ENCODE data around the gene HECA.
"Not testable (repeated sequence)": the region's sequence is repeated elsewhere in the genome, so short reads cannot be mapped to it uniquely, and the experiment has no call there.

HECA gene, protein sequence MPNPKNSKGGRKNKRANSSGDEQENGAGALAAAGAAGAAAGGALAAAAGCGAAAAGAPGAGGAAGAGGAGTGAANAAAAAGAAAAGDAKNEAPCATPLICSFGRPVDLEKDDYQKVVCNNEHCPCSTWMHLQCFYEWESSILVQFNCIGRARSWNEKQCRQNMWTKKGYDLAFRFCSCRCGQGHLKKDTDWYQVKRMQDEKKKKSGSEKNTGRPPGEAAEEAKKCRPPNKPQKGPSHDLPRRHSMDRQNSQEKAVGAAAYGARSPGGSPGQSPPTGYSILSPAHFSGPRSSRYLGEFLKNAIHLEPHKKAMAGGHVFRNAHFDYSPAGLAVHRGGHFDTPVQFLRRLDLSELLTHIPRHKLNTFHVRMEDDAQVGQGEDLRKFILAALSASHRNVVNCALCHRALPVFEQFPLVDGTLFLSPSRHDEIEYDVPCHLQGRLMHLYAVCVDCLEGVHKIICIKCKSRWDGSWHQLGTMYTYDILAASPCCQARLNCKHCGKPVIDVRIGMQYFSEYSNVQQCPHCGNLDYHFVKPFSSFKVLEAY

DNA sequence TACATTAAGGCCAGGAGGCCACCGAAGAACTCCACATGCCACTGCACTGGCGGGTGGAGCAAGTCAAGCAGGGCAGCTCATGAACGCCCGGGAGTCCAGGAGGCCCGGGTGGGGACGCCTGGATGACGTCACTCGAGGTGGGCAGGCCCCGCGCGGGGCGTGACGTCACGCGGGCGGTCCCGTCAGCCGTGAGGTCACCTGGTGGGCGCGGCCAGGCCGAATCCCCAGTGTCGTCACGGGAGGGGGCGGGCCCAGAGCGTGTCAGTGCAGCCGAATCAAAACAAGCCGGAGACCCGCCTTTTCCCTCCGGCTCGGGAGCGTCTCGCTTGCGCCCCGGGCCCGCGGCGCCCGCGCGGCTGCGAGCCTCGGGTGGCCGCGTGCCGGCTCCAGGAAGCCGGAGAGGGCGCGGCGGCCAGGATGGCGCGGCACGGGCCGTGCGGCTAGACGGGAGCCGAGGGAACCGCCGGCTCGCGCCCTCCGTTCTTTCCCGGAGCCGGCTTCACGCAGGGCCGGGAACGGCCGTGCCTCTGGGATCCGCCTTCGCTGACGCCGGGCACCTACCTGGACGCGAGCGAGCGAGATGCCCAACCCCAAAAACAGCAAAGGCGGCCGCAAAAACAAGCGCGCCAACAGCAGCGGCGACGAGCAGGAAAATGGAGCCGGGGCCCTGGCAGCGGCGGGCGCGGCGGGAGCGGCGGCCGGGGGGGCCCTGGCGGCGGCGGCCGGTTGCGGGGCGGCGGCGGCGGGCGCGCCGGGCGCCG lies at the start of gene HECA:
Gene HECA (plus strand): TSS at position 264 of the 761 bp plus-strand sequence. CDS start 317 bp downstream, at position 581.
- peak; percentile 83 for DNase-seq

- DNase-seq: no peak
Observed at GRCh38 chr6:139091826-139092225, 43.1 kb upstream of the HECA start.

- DNase-seq: no peak
Observed at GRCh38 chr6:139099984-139100383, 34.9 kb upstream of the HECA start.

- no peak for DNase-seq
Observed at GRCh38 chr6:139107051-139107450, 27.8 kb upstream of the HECA start.

DNA sequence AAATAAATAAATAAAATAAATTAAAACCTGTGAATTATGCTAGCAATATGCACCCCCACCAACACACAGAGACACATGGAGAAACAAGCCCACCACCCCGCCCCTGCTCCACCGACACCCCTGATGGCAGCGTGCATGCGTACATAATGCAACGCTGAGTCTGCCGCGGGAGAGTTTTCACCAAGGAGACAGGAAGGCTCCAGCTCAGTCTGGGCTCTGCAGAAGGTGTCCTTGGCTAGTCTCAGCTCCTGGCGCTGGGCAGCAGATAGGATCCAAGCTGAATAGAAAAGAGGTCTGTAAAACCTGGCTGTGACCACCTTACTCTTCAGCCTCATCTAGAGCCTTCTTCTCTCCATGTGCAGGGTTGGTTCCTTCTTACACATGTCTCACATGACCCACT lies 26.5 kb upstream of the HECA start:
- no peak for DNase-seq

GRCh38 chr6:139109558-139109957 lies 25.3 kb upstream of the HECA start:
- DNase-seq: no peak

DNA sequence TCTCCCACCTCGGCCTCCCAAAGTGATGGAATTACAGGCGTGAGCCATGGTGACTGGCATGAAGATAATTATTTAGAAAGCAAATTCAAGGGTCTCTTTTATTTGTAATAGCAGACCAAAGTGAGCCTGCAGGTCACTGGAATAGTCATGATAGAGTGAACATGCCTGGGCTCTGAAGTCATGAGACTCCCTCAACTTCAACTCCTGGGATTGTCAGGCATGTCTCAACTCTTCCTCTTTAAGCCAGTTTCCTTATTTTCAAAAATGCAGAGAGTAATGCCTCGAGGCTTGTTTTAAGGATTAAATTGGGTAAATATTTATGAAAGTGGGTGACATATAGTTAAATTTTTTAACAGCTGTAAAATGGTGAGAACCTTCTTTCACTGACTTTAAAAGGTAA lies 22.7 kb upstream of the HECA start:
- no peak for DNase-seq

DNA sequence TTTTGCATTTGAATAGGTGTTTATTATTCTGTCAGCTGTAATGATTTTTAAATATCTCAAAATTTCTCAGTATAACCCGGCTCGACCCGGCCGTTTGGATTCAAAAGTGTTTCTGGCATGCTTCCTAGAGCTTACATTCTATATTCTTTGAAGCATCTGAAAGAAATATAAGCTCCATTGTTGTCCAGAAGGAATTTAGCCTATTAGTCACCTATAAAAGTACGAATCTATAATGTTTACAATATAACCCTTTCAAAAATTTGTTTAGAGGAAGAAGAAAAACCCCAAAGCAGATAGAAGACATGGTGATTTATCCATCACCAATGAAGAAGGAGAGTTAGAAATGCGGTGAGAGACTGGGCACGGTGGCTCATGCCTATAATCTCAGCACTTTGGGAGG lies 22.3 kb upstream of the HECA start:
- DNase-seq: no peak

DNA sequence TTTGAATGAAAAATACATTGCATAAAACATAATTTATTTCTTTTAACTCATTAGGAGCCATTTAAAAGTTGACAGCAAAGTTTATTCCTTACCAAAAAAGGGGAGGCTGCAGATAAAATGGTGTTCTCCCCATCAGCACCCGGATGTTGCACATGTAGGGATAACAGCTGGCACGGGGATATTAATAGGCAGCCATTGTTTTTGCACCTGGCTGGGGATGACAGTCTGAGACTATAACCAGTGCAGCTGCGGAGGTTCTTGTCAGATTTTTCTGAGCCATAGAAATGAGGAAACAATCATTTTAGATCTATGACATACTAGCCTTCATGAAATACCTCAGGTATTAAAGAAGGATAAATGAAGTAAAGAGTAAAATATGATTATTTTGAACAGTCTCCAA lies 20.1 kb upstream of the HECA start:
- no peak for DNase-seq

DNA sequence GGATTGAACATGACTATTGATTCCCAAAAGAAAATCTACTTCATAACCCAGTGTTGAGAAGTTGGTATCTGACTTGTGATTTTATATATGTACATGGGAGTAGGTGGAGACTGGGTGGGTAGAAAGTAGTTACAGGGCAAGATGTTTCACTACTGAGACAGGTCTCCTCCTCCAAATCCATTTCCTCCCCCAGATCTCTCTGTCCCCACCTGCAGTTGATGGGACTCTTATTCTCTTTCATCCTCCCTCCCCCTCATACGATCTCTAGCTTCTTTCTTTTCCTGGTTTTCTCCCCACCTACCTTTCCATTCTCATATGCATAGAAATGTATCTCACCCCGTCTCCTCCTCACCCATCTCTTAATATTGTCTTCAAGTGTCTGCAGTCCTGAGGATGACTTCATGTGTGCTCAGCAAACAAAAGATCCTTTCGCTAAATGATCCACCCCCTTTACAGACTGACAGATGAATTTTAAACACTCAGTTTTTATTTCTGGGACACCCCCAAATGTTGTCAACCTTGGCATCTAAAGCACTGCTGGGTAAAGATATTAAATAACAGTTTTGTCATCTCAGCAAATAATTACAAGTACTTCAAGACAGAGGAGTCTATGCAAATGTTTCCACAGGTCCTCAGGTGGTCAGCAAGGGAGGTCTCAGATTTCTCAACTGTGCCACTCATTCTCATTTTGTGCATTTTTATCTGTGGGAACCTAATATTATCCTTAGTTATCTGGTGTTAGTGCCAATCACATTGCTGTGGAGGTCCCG lies 18.7 kb upstream of the HECA start:
- no peak for DNase-seq

GRCh38 chr6:139117734-139118133 lies 17.1 kb upstream of the HECA start:
- DNase-seq: no peak

DNA sequence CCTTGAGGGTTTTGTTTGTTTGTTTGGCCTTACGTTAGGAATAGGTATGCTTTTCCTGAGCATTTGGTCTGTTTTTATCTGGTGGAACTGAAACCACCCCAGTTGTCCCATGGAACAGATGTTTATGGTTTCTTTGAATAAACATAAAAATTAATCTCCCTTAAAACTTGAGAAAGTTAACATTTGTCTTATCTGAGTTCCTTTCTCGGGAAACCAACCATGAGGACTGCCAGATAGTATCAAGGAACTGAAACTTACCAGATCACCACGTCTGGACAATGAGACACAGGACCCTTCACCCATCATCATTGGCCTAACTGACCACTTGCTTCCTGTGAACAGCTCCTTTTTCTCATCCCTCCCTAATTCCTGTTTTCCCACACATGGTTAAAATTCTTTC lies 15.3 kb upstream of the HECA start:
- DNase-seq: no peak

DNA sequence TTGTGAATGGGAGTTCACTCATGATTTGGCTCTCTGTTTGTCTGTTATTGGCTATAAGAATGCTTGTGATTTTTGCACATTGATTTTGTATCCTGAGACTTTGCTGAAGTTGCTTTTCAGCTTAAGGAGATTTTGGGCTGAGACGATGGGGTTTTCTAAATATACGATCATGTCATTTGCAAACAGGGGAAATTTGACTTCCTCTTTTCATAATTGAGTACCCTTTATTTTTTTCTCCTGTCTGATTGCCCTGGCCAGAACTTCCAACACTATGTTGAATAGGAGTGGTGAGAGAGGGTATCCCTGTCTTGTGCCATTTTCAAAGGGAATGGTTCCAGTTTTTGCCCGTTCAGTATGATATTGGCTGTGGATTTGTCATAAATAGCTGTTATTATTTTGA lies 12.1 kb upstream of the HECA start:
- DNase-seq: not testable (repeated sequence)

DNA sequence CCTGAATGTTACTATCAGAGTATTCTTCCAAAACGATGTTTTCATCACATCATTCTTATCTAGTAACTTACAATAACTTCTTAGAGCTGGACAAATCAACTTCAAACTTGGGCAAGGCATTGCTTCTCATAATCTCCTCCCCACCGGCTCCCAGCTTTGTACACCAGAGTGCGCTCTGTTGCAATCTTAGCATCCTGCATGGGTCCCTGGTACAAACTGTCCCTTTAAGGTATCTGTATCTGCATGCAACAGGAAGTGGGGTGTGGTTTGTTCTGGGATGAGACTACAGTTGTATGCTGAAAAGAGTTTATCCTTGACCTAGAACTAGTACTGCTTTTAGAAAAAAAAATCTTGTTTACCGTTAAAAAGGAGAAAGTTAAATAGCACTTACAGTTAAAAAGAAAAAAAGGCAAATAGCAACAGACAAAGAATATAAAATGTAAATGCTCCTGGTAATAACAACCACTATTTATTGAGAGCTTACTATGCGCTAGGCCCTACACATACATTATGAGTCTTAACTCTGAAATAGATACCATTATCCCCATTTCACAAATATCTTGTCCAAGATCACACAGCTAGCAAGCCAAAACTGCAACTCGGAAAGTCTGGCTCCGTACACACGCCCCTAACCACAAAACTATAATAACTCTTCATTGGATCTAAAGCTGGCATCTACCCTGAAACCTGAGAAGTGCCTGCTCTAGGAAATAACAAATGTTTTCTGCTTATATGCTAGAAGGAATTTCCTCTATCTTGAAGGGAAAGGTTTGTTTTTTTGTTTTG lies 9.8 kb upstream of the HECA start:
- DNase-seq: peak; percentile 16

GRCh38 chr6:139126255-139126654 lies 8.6 kb upstream of the HECA start:
- peak; percentile 8 for DNase-seq

DNA sequence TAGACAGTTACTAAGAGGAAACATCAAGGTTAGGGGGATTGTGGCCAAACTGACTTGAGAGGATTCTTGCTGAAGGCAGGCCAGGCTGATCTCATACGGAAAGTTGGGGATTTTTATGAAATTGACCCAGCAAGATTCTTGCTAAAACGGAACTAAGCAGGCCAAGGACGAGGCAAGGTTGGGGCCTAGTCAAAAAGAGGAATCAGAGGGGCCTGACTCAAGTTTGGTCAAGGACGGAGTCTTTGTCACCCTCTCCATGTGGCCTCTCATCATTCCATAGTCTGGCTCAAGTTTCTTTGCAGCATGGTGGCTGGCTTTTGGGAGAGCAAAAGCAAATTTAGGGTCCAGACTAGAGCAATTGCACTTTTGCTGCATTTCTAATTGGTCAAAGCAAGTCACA lies 7.9 kb upstream of the HECA start:
- DNase-seq: no peak

GRCh38 chr6:139129284-139129683 lies 5.6 kb upstream of the HECA start:
- peak; percentile 34 for DNase-seq

GRCh38 chr6:139131736-139132280 lies 3.1 kb upstream of the HECA start:
- DNase-seq: no peak

- DNase-seq: no peak
Observed at GRCh38 chr6:139133262-139134063, 1.4 kb upstream of the HECA start.

DNA sequence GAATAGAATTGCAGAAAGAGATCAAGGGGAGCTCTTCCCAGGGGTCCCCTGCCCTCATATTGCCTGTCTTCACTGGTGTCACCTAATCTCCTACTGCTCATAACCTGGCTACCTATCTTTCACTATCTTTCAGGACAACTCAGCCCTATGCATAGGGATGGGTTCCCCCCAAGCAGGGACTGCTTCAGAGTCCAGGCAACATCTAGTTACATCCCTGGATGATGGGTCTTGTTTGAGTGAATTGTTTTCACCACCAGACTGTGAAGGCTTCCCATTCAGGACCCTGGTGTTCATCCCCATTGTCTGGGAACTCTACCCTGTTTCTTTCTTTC lies 850 bp upstream of the HECA start:
- no peak for DNase-seq

Data from kidney glomerular epithelial cell (primary cell).